AG04449 (cell line): ENCODE data around the gene SYNDIG1.
"Not testable (repeated sequence)": the region's sequence is repeated elsewhere in the genome, so short reads cannot be mapped to it uniquely, and the experiment has no call there.

ENCODE experiments used
- CTCF ChIA-PET: fragments of 350-600 bp; formaldehyde crosslinking; extraction: SDS; loops from one replicate; lab custom pipeline; 2021; ENCODE audit warnings: antibody characterized with exemption; lab: Yijun Ruan, JAX
- POLR2A ChIA-PET: fragments of 400-600, 350-600 bp; formaldehyde crosslinking; extraction: SDS; loops from one replicate; lab custom pipeline; 2020; ENCODE audit warnings: antibody characterized with exemption, inconsistent platforms; lab: Yijun Ruan, JAX
- DNase-seq: peaks from one replicate; pipeline ENCODE4 v3.0.0-alpha.2; 2010; ENCODE audit warnings: low read depth, low spot score
- H3K4me3 ChIP-seq: 2 replicates; pipeline ENCODE4 v1.5.1; 2011; ENCODE audit warnings: low read depth, mild to moderate bottlenecking, control low read depth, low read length
- CTCF ChIP-seq: IDR thresholded peaks from one replicate; pipeline ENCODE4 v1.5.1; 2011; ENCODE audit warnings: mild to moderate bottlenecking, moderate library complexity, low read length, control low read depth, inconsistent platforms; ENCODE audit not compliant: insufficient read depth; ENCODE audit errors: missing control alignments

The SYNDIG1 gene

GRCh38 chr20:24503352-24503931, 34.0 kb downstream of the SYNDIG1 start:
- ChIA-PET POLR2A (interaction anchor here (1.5 kb wide), 1 partner anchor 19 kb away, joined by 3 read pairs; no protein-coding TSS in a partner anchor), CTCF (interaction anchor here (1.0 kb wide), 1 partner anchor 20 kb away, joined by 3 read pairs; no protein-coding TSS in a partner anchor)
- TF ChIP-seq CTCF, result no peak
- H3K4me3 ChIP-seq, result no peak overlapping the region
- no peak for DNase-seq

- no peak for DNase-seq
- ChIA-PET POLR2A (no interaction called here), CTCF (no interaction called here)
- TF ChIP-seq CTCF, result no peak
- no peak overlapping the region for H3K4me3 ChIP-seq
Measured at GRCh38 chr20:24504331-24505285, 35.2 kb downstream of the SYNDIG1 start.

- TF ChIP-seq CTCF, result no peak
- POLR2A ChIA-PET, result no interaction called here
- CTCF ChIA-PET, result no interaction called here
- DNase-seq, result no peak
- no peak overlapping the region for H3K4me3 ChIP-seq
Measured at GRCh38 chr20:24506146-24506545, 36.7 kb downstream of the SYNDIG1 start.

- no peak for TF ChIP-seq CTCF
- DNase-seq, result no peak
- no peak overlapping the region for H3K4me3 ChIP-seq
- ChIA-PET CTCF (interaction anchor here (1.1 kb wide), 1 partner anchor 274 kb away, joined by 3 read pairs; no protein-coding TSS in a partner anchor), POLR2A (no interaction called here)
Measured at GRCh38 chr20:24506696-24507095, 37.3 kb downstream of the SYNDIG1 start.

- DNase-seq, result no peak
- H3K4me3 ChIP-seq, result no peak overlapping the region
- TF ChIP-seq CTCF, result no peak
- ChIA-PET POLR2A (no interaction called here), CTCF (interaction anchor here (1.1 kb wide), 1 partner anchor 273 kb away, joined by 3 read pairs; no protein-coding TSS in a partner anchor)
Measured at GRCh38 chr20:24507182-24507853, 37.9 kb downstream of the SYNDIG1 start.

- CTCF ChIA-PET, H3K4me3 ChIP-seq, POLR2A ChIA-PET, DNase-seq: not testable (repeated sequence)
Measured at GRCh38 chr20:24512441-24512840, 43.0 kb downstream of the SYNDIG1 start.
